ENCODE measurements around the gene ANKRD33B.
"Not testable (repeated sequence)": the region's sequence is repeated elsewhere in the genome, so short reads cannot be mapped to it uniquely, and the experiment has no call there.

Gene ANKRD33B

GRCh38 chr5:10653751-10654400 is 90.0 kb downstream of the ANKRD33B start:
- no peak for DNase-seq (ENCODE audit: low read depth in 2 of 3, low spot score in 1 of 3)

- DNase-seq (ENCODE audit: low read depth in 2 of 3, low spot score in 1 of 3): no peak
Measured at GRCh38 chr5:10654566-10654965, 90.7 kb downstream of the ANKRD33B start.

DNA sequence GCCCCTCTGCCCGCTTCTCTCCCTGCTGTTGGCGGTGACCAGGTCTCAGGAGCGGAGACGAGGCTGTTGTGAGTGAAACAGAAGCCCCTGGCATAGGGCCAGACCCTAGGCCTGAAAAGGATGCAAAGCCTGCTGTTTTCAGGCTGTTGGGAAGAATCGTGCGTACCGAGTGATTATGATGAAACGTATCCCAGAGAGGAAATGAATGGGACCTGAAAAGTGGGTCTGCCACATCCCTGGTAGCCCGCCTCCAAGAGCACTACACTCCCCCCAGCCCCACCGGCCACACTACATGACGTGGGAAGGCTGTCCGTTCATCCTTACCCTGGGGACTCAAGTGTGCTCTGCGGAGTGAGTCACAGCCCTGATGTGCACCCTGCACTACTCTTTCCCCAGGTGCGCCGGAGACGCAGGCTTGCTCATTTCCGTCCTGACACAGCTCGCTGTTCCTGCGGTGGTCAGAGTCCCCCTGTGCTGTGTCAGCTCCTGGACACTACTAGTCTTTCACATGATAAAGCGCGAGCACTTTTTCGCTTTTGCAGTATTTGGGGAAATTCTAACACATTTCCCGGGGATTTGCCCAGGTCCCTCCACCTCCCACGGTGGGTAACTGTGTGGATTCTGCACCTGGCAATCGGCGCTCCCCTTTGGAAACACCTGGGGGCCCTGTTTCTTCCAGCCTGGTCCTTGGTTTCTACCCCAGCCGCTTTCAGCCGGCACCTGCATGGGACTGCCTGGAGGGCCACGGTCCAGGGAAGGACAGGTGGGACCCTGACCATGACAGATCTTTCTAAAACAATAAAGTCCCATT is 91.5 kb downstream of the ANKRD33B start:
- DNase-seq (ENCODE audit: low read depth in 2 of 3, low spot score in 1 of 3): no peak

DNA sequence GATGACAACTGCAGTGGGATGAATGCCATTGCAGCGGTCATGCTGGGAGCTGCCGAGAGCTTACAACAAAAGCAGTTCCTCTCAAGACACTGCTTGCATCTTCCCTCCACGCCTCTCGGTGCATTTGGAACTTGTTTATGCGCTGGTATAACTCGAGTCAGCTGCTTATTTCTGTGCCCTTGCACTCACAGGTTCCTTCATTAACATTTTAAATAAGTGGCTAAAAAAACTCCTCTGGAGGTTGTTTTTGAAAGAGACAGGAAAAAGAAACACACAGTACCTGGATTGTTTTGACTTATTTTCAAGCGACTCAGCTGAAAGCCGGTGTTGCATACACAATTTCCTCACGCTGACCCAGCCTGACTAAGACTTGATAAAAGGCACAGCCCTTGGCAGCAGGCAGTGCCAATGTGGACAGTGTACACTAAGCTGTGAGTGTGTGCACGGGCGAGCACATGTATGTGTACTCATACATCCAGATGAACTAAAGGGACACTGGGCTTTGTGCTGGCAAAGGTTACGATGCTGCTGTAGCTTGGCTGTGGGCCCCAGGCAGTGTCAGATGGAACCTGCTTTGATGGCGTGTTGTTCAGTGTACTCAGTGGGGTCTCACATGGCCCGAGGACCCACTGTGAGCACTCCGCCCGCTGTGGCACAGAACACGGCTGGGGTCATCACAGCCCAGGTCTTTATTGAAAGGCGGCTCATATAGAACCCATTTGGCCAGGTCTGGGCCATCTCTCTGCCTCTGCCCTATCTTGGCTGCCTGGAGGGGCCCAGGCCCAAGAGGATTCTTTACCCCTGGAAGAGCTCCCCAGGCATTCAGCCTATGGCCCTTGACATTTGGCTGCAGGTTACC is 92.3 kb downstream of the ANKRD33B start:
- no peak for DNase-seq (ENCODE audit: low read depth in 2 of 3, low spot score in 1 of 3)

DNA sequence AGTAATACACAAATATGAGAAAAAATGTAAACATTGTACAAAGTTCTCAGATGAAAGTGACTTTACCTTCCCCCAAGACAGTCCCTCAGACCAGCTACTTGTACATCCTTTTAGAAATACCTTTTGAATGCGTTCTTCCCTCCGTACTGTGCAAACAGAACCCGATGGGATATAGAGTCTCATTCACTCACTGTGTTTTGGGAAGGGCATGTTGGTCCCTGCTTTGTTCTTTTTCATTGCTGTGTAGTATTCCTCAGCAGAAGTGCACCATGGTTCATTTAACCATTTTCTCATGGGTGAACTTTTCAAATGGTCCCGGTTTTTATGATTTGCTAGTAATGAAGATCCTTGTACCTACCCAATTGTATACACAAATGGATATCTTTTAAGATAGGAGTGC is 94.4 kb downstream of the ANKRD33B start:
- no peak for DNase-seq (ENCODE audit: low read depth in 2 of 3, low spot score in 1 of 3)

GRCh38 chr5:10660135-10660534 is 96.3 kb downstream of the ANKRD33B start:
- DNase-seq (ENCODE audit: low read depth in 2 of 3, low spot score in 1 of 3): no peak

DNA sequence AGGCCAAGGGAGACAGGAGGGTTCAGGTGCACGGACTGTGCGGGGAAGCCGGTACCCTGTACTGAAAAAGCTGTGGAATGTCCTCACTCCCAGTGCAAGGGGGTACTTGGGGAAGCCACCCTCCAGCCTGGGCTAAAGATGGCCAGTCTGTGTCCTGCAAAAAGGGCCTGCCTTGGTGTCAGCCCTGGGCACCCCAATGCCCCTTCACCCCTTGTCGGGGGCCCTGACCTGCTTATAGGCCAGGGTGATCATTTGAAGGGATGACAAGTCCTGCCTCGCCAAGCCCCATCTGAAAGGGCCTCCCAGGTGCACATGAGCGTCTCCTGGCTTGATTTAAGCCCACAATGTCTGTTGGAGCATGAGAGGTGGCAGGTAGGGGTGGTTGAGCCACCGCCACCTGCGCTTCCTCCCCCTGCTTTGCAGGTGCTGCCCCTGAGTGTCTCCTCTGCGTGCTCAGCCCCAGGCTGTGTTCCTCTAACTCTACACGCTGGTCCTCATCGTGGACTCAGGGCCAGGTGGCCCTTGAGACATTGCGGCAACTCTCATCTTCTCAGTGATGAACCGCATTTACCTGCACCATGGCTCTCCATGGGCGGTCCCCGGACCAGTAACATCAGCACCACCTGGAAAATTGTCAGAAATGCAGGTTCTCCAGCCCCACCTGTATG is 97.0 kb downstream of the ANKRD33B start:
- DNase-seq (ENCODE audit: low read depth in 2 of 3, low spot score in 1 of 3): no peak

DNA sequence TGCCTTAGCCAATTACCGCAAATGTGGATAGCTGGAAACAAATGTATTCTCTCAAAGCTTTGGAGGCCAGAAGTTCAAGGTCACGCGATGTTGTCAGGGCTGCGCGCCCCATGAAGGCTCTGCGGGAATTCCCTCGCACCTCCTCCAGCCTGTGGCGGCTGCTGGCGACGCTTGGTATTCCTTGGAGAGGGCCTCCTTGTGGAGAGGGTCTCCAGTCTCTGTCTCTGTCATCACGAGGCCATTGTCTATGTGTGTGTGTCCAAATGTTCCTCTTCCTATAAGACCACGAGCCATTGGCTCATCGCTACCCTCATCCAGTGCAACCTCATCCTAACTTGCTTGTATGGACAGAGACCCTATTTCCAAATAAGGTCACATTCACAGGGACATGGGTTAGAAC is 97.5 kb downstream of the ANKRD33B start:
- no peak for DNase-seq (ENCODE audit: low read depth in 2 of 3, low spot score in 1 of 3)

DNA sequence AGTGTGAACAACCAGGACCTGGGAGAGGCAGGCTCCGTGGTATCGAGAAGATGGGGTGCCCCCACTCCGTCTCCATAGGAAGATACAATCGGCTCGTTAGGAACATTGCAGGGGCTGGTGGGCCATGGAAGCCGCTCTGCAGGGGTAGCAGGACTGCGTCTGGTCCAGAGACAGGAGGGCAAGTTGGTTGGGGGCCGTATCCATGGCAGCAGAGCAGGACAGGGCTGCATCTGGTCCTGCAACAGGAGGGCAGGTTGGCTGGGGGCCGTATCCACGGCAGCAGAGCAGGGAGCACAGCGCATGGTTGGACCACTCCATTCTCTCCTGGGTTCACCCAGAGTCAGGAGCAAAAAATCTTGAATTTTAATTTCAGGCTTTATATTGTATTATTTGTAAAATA is 98.2 kb downstream of the ANKRD33B start:
- DNase-seq (ENCODE audit: low read depth in 2 of 3, low spot score in 1 of 3): no peak

GRCh38 chr5:10662661-10663488 is 99.0 kb downstream of the ANKRD33B start:
- DNase-seq (ENCODE audit: low read depth in 2 of 3, low spot score in 1 of 3): no peak

DNA sequence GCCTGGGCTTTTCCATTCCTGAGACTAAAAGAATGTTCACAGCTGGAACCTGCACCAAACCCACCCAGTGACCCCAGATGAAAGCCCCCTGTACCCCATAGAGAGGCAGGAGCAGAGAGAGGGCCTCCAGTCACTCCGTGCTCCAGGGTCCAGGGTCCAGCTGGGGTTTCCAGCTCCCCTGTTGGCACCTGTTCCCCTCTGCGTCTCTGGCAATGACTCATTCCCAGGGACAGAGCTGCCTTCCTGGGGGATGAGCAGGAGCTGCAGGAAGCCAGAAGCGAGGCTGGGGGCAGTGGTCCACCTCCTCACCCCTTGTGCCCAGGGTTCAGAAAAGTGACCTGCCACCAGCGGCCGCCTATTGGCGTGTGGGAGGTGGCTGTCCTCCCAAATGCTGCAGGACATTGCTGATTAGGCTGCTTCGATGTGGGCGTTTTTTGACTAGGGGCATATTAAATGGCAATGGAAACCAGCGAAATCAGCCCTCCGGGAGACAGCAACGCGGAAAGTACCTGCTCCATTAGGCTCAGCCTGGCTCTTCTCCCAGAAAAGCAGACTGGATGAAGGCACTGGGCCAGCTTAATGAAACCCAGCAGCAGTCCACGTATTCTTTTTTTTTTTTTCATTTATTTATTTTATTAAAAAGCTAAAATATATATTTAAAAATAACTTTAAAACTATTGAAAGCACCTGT is 99.8 kb downstream of the ANKRD33B start:
- no peak for DNase-seq (ENCODE audit: low read depth in 2 of 3, low spot score in 1 of 3)

- not testable (repeated sequence) for DNase-seq (ENCODE audit: low read depth in 2 of 3, low spot score in 1 of 3)
Measured at GRCh38 chr5:10664180-10664769, 100.4 kb downstream of the ANKRD33B start.

DNA sequence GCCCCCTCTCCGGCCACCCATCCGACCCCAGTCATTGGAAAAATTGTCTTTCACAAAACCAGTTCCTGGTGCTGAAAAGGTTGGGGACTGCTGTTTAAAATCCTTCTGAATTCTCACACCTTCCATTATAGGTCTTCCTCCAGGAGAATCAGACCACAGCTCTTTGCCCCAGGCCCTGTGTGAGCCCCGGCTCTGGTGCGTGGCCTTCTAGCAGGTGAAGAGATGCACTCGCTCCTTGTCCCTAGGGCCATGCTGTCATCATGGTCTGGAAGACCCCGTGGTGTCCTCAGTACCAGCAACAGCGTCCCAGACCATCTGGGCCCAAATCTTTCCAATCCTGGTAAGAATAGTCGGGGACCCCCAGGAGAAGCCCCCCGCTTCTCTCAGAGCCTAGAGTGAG is 101.9 kb downstream of the ANKRD33B start:
- no peak for DNase-seq (ENCODE audit: low read depth in 2 of 3, low spot score in 1 of 3)

DNA sequence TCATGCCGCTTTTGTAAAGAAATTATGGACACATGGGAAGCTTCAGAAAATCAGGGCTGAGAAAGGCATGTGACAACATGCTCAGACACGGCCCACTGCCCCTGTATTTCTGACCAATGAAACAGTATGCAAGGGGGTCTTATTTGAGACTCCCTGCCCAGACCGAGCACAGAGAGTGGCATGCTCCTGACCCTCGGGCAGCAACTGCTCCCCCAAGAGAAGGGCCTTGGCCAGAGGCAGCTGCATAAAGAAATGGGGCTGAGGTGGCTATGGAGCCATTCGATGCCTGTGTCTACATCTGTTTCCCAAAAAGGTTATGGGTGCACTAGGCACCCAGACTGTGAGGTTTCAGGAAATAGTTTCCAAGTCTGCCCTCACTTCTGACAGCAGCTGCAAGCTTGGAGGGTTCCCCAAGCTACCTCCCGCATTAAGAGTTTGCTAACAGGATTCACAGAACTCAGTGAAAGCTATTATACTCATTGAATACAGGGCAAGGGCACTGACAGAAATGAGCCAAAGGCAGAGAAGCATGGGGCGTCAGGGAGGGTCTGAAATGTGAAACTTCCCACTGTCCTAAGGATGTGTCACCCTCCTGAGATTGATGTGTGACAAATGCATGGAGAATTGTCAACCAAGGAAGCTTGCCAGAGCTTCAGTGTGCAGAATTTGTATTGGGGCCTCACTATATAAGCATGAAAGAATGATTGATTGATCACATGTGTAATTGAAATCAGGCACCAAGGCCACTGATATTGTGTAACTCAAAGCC is 102.8 kb downstream of the ANKRD33B start:
- no peak for DNase-seq (ENCODE audit: low read depth in 2 of 3, low spot score in 1 of 3)

DNA sequence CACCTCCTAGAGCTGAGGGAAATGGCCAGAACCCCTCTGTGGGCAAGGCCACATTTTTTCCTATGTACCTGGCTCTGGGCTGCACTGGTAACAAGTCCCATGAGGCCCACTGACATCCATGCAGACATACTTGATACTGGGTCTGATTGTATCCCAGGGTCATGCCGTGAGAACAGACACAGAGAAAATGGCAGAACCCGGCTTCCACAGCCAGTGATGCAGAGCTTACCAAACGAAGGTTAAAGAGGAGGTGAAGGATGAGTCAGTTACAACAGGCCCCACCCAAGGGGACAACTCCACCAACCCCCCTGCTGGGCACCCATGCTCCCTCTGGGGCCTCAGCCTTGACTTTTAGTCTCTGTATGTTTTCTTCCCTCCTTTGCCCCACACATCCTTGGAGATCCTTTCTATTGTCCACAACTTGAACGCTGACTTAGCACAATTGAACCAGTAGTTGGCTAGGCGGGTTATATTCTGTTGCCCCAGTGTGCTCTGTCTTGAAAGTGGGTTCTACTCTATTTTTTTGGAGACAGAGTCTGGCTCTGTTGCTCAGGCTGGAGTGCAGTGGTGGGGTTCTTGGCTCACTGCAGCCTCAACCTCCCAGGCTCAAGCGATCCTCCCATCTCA is 103.7 kb downstream of the ANKRD33B start:
- DNase-seq (ENCODE audit: low read depth in 2 of 3, low spot score in 1 of 3): no peak

- DNase-seq (ENCODE audit: low read depth in 2 of 3, low spot score in 1 of 3): no peak
Measured at GRCh38 chr5:10668697-10669096, 104.8 kb downstream of the ANKRD33B start.

DNA sequence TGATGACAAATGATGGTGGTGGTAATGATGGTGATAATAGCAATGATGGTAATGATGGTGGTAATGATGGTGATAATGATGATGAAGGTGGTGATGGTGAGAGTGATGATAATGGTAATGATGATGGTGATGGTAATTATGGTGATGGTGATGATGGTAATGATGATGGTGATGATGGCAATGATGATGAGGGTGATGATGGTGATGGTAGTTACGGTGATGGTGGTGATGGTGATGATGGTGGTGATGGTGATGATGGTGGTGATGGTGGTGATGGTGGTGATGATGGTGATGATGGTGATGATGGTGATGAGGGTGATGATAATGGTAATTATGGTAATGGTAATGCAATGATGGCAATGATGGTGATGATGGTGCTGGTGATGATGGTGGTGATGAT is 106.1 kb downstream of the ANKRD33B start:
- DNase-seq (ENCODE audit: low read depth in 2 of 3, low spot score in 1 of 3): no peak

All from stimulated activated CD4-positive, alpha-beta T cell treated with anti-CD3 and anti-CD28 coated beads, Interleukin-12 subunit alpha, Interleukin-12 subunit beta, amount 100 ng/mL, for 48 hours (primary cell).